Measurements from ENCODE around the gene LAMA3. TPM values are rescaled to one million over a fixed set of nuclear protein-coding genes. Genes with fewer than 3 reads are reported as not detected.

The LAMA3 gene
- total and polyA plus RNA-seq, 10 donors: 1.3 to 7.1 (median 3.0) TPM

- no peak overlapping the region for H3K27ac ChIP-seq
- intact Hi-C loops (cut with DNase I; ENCODE audit: low total_unique reads): no loop called here
- H3K9me3 ChIP-seq: no peaks in the 10 kb centered on the region
- peaks cover 0 to 13% (median 4%) of the 10 kb centered on the region in 6 donors for H3K4me1 ChIP-seq
- no peak for DNase-seq
- no peak overlapping the region for H3K4me3 ChIP-seq
- no peak for TF ChIP-seq POLR2AphosphoS5 (IDR thresholded peaks at IDR 0.05)
- no peak for TF ChIP-seq POLR2A (IDR thresholded peaks at IDR 0.05)
- TF ChIP-seq, protein P1, sequence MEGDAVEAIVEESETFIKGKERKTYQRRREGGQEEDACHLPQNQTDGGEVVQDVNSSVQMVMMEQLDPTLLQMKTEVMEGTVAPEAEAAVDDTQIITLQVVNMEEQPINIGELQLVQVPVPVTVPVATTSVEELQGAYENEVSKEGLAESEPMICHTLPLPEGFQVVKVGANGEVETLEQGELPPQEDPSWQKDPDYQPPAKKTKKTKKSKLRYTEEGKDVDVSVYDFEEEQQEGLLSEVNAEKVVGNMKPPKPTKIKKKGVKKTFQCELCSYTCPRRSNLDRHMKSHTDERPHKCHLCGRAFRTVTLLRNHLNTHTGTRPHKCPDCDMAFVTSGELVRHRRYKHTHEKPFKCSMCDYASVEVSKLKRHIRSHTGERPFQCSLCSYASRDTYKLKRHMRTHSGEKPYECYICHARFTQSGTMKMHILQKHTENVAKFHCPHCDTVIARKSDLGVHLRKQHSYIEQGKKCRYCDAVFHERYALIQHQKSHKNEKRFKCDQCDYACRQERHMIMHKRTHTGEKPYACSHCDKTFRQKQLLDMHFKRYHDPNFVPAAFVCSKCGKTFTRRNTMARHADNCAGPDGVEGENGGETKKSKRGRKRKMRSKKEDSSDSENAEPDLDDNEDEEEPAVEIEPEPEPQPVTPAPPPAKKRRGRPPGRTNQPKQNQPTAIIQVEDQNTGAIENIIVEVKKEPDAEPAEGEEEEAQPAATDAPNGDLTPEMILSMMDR (IDR thresholded peaks at IDR 0.05 in 8 of 11, conservative IDR thresholded peaks at IDR 0.05 in 3 of 11): no peak
- 65 to 78% (median 73%) methylated on average over 6 of the region's 6 CpGs for WGBS, 5 donors
- H3K27me3 ChIP-seq (replicated peaks in 1 of 7): no peaks in the 10 kb centered on the region
- H3K36me3 ChIP-seq: no peaks in the 10 kb centered on the region
These were observed 253.9 kb downstream of the LAMA3 start for GRCh38 chr18:23943104-23943503.

GRCh38 chr18:23943903-23944624 lies 254.8 kb downstream of the LAMA3 start:
- intact Hi-C loops (cut with DNase I; ENCODE audit: low total_unique reads): no loop called here
- TF ChIP-seq, protein P1 (IDR thresholded peaks at IDR 0.05 in 8 of 11, conservative IDR thresholded peaks at IDR 0.05 in 3 of 11): no peak
- TF ChIP-seq POLR2A (IDR thresholded peaks at IDR 0.05) (no peak), POLR2AphosphoS5 (IDR thresholded peaks at IDR 0.05) (no peak)

GRCh38 chr18:23945416-23946079 lies 256.3 kb downstream of the LAMA3 start:
- Histone ChIP-seq H3K4me1 (peaks cover 0 to 4% (median 0%) of the 10 kb centered on the region in 6 donors), H3K4me3 (no peak overlapping the region), H3K9me3 (no peaks in the 10 kb centered on the region), H3K27me3 (replicated peaks in 1 of 7) (no peaks in the 10 kb centered on the region), H3K27ac (peak overlapping the region in 1 of 8 donors; percentile 5), H3K36me3 (no peaks in the 10 kb centered on the region)
- 70 to 81% (median 73%) methylated on average over 7 of the region's 7 CpGs for WGBS, 5 donors
- DNase-seq: no peak
- no peak for TF ChIP-seq POLR2A (IDR thresholded peaks at IDR 0.05)
- no peak for TF ChIP-seq POLR2AphosphoS5 (IDR thresholded peaks at IDR 0.05)
- intact Hi-C loops (cut with DNase I; ENCODE audit: low total_unique reads): no loop called here

More at GRCh38 chr18:23943903-23944624, 254.8 kb downstream of the LAMA3 start:
- DNase-seq: no peak
- H3K9me3 ChIP-seq: no peaks in the 10 kb centered on the region
- H3K4me3 ChIP-seq: no peak overlapping the region
- 89 to 98% (median 93%) methylated on average over 7 of the region's 7 CpGs for WGBS, 5 donors
- peak overlapping the region in 3 of 8 donors; percentile 5 to 32 (median 25) for H3K27ac ChIP-seq
- H3K4me1 ChIP-seq: peaks cover 0 to 4% (median 0%) of the 10 kb centered on the region in 6 donors
- no peaks in the 10 kb centered on the region for H3K36me3 ChIP-seq
- no peaks in the 10 kb centered on the region for H3K27me3 ChIP-seq (replicated peaks in 1 of 7)

DNA sequence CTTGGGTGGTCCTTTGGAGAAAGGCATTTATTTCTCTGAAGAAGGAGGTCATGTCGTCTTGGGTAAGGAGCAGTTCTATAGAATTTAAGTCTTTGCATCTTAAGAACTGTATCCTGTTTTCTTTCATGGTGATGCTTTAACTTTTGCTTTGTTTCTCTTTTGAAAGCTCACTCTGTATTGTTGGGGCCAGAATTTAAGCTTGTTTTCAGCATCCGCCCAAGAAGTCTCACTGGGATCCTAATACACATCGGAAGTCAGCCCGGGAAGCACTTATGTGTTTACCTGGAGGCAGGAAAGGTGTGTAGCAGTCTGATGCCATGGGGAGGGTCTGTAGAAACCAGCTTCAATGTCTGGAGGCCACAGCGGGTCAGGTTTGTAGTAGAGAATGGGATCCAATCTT lies 260.6 kb downstream of the LAMA3 start:
- intact Hi-C loops (cut with DNase I; ENCODE audit: low total_unique reads): no loop called here
- no peak for DNase-seq

More for the DNA sequence above, 260.6 kb downstream of the LAMA3 start:
- Histone ChIP-seq H3K27me3 (replicated peaks in 1 of 7) (no peaks in the 10 kb centered on the region), H3K36me3 (no peaks in the 10 kb centered on the region), H3K9me3 (no peaks in the 10 kb centered on the region), H3K27ac (no peak overlapping the region), H3K4me3 (no peak overlapping the region), H3K4me1 (peaks cover 0 to 4% (median 0%) of the 10 kb centered on the region in 6 donors)
- WGBS, 5 donors: 83 to 89% (median 88%) methylated on average over 5 of the region's 5 CpGs
- TF ChIP-seq POLR2AphosphoS5 (IDR thresholded peaks at IDR 0.05): no peak
- TF ChIP-seq, protein P1 (IDR thresholded peaks at IDR 0.05 in 8 of 11, conservative IDR thresholded peaks at IDR 0.05 in 3 of 11): no peak
- no peak for TF ChIP-seq POLR2A (IDR thresholded peaks at IDR 0.05)

Data from spleen (tissue), 11 donors.